NCI-H69 (cell line): ENCODE data around the gene ZDHHC7.
"Not testable (repeated sequence)": the region's sequence is repeated elsewhere in the genome, so short reads cannot be mapped to it uniquely, and the experiment has no call there.

Source experiments
- DNase-seq: peaks from one replicate; lab custom pipeline; 2025; lab: John Stamatoyannopoulos, UW

ZDHHC7 gene

GRCh38 chr16:84938616-84939015 is 72.7 kb downstream of the ZDHHC7 start:
- not testable (repeated sequence) for DNase-seq

- DNase-seq = no peak
These were observed 73.9 kb downstream of the ZDHHC7 start for GRCh38 chr16:84937196-84938005.

GRCh38 chr16:84933774-84934631 is 77.3 kb downstream of the ZDHHC7 start:
- DNase-seq = no peak

GRCh38 chr16:84932681-84933080 is 78.7 kb downstream of the ZDHHC7 start:
- DNase-seq = peak; percentile 86

GRCh38 chr16:84931506-84931905 is 79.8 kb downstream of the ZDHHC7 start:
- DNase-seq = no peak

- DNase-seq = no peak
These were observed 80.2 kb downstream of the ZDHHC7 start for GRCh38 chr16:84931107-84931494.

- DNase-seq = no peak
These were observed 80.8 kb downstream of the ZDHHC7 start for GRCh38 chr16:84930298-84931106.

GRCh38 chr16:84929421-84930297 is 81.7 kb downstream of the ZDHHC7 start:
- no peak for DNase-seq

- DNase-seq = peak; percentile 3
These were observed 82.5 kb downstream of the ZDHHC7 start for GRCh38 chr16:84928679-84929420.

- no peak for DNase-seq
These were observed 83.4 kb downstream of the ZDHHC7 start for GRCh38 chr16:84927621-84928591.

GRCh38 chr16:84926462-84926861 is 84.9 kb downstream of the ZDHHC7 start:
- no peak for DNase-seq

GRCh38 chr16:84925773-84926372 is 85.5 kb downstream of the ZDHHC7 start:
- no peak for DNase-seq

GRCh38 chr16:84925092-84925772 is 86.1 kb downstream of the ZDHHC7 start:
- DNase-seq = peak; percentile 45

GRCh38 chr16:84924331-84925091 is 86.8 kb downstream of the ZDHHC7 start:
- peak; percentile 45 for DNase-seq
